DND-41 (cell line): Measurements from ENCODE around the gene PDIA5.

Experiments used
- CTCF ChIP-seq: IDR thresholded peaks from 2 replicates; pipeline ENCODE4 v1.5.1; 2012; ENCODE audit warnings: borderline replicate concordance, low read length, moderate library complexity, mild to moderate bottlenecking; ENCODE audit not compliant: poor library complexity, severe bottlenecking; ENCODE audit errors: extremely low read depth
- EZH2 ChIP-seq: IDR thresholded peaks from 3 replicates; pipeline ENCODE4 v1.6.1; 2012; ENCODE audit warnings: borderline replicate concordance, low read depth, mild to moderate bottlenecking, moderate library complexity, low read length, inconsistent platforms; ENCODE audit not compliant: severe bottlenecking

DNA sequence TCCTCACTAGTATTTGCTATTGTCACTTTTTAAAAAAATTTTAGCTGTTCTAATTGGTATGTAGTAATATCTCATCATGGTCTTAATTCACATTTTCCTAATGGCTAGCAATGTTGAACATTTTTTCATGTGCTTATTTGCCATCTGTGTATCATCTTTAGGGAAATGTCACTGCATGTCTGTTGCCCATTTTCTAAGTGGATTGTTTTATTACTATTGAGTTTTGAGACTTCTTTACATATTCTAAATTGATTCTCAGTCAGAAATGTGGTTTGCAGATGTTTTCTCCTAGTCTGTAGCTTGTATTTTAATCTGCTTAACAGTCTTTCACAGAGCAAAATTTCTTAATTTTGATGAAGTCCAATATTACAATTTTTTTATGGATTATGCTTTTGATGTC is 101.3 kb downstream of the PDIA5 start:
- no peak for TF ChIP-seq CTCF
- TF ChIP-seq EZH2 = no peak
